DMS153 treated with DMSO at 0.1 percent for 48 hours (cell line): ENCODE measurements around the gene FASN.

Source experiments
- DNase-seq: peaks from one replicate; lab custom pipeline; 2025; ENCODE audit not compliant: unreplicated experiment; lab: John Stamatoyannopoulos, UW

Gene FASN

GRCh38 chr17:82089723-82090548 is 8.1 kb downstream of the FASN start:
- no peak for DNase-seq

- no peak for DNase-seq
Observed at GRCh38 chr17:82088838-82089722, 9.0 kb downstream of the FASN start.

- DNase-seq: no peak
Observed at GRCh38 chr17:82087961-82088837, 9.8 kb downstream of the FASN start.

- DNase-seq: no peak
Observed at GRCh38 chr17:82086941-82087906, 10.8 kb downstream of the FASN start.

GRCh38 chr17:82085931-82086764 is 11.9 kb downstream of the FASN start:
- no peak for DNase-seq

GRCh38 chr17:82085031-82085861 is 12.8 kb downstream of the FASN start:
- no peak for DNase-seq

- no peak for DNase-seq
Observed at GRCh38 chr17:82084373-82085030, 13.5 kb downstream of the FASN start.

- DNase-seq: no peak
Observed at GRCh38 chr17:82083533-82084359, 14.3 kb downstream of the FASN start.

- DNase-seq: no peak
Observed at GRCh38 chr17:82083009-82083408, 15.0 kb downstream of the FASN start.

GRCh38 chr17:82082456-82082855 is 15.6 kb downstream of the FASN start:
- no peak for DNase-seq

GRCh38 chr17:82081966-82082365 is 16.1 kb downstream of the FASN start:
- DNase-seq: no peak

GRCh38 chr17:82081546-82081945 is 16.5 kb downstream of the FASN start:
- DNase-seq: no peak

- no peak for DNase-seq
Observed at GRCh38 chr17:82080789-82081464, 17.1 kb downstream of the FASN start.

- no peak for DNase-seq
Observed at GRCh38 chr17:82080048-82080788, 17.8 kb downstream of the FASN start.

GRCh38 chr17:82079001-82079677 is 18.9 kb downstream of the FASN start:
- DNase-seq: no peak
